SK-N-SH (cell line): ENCODE data around the gene MYH3.

Experiments used
- CHD2 ChIP-seq: fragments of 150-350 bp; IDR thresholded peaks from 2 replicates; pipeline ENCODE4 v1.6.1; 2018; ENCODE audit warnings: low read length; ENCODE audit not compliant: partially characterized antibody
- EZH2phosphoT487 ChIP-seq: fragments of 200-600 bp; sonication (generic); IDR thresholded peaks from 2 replicates; pipeline ENCODE4 v1.6.1; 2017; ENCODE audit warnings: low read depth, mixed run types, mild to moderate bottlenecking, antibody characterized with exemption, moderate library complexity, borderline replicate concordance
- NFIC ChIP-seq: IDR thresholded peaks from 2 replicates; pipeline ENCODE4 v1.4.0; 2012; ENCODE audit warnings: borderline replicate concordance
- POLR2AphosphoS5 ChIP-seq: IDR thresholded peaks from 2 replicates; pipeline ENCODE4 v1.6.1; 2012; ENCODE audit warnings: low read depth, low read length
- RCOR1 ChIP-seq: fragments of 150-350 bp; IDR thresholded peaks from 2 replicates; pipeline ENCODE4 v1.6.1; 2017; ENCODE audit warnings: antibody characterized with exemption, low read length
- REST ChIP-seq: IDR thresholded peaks from 2 replicates; pipeline ENCODE4 v1.6.1; 2012; ENCODE audit warnings: mild to moderate bottlenecking, low read depth, low read length, moderate library complexity
- RFX5 ChIP-seq: IDR thresholded peaks from 2 replicates; pipeline ENCODE4 v1.6.1; 2012; ENCODE audit warnings: mild to moderate bottlenecking, improper control_type of control experiment, low read length
- YY1 ChIP-seq: IDR thresholded peaks from 2 replicates; pipeline ENCODE4 v1.4.0; 2012; ENCODE audit warnings: low read depth, mild to moderate bottlenecking
- ZBTB33 ChIP-seq: IDR thresholded peaks from 2 replicates; pipeline ENCODE4 v1.4.0; 2012; ENCODE audit warnings: low read depth, borderline replicate concordance
- TF ChIP-seq, protein P1 (sequence below): fragments of 200-600 bp; sonication (generic); IDR thresholded peaks from 2 replicates; pipeline ENCODE4 v1.6.1; 2017; ENCODE audit warnings: antibody characterized with exemption, mild to moderate bottlenecking, moderate library complexity

GRCh38 chr17:10620823-10621222 is 36.3 kb downstream of the MYH3 start:
- TF ChIP-seq, protein P1, sequence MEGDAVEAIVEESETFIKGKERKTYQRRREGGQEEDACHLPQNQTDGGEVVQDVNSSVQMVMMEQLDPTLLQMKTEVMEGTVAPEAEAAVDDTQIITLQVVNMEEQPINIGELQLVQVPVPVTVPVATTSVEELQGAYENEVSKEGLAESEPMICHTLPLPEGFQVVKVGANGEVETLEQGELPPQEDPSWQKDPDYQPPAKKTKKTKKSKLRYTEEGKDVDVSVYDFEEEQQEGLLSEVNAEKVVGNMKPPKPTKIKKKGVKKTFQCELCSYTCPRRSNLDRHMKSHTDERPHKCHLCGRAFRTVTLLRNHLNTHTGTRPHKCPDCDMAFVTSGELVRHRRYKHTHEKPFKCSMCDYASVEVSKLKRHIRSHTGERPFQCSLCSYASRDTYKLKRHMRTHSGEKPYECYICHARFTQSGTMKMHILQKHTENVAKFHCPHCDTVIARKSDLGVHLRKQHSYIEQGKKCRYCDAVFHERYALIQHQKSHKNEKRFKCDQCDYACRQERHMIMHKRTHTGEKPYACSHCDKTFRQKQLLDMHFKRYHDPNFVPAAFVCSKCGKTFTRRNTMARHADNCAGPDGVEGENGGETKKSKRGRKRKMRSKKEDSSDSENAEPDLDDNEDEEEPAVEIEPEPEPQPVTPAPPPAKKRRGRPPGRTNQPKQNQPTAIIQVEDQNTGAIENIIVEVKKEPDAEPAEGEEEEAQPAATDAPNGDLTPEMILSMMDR: no peak
- TF ChIP-seq NFIC: no peak
- TF ChIP-seq POLR2AphosphoS5: no peak
- TF ChIP-seq ZBTB33: no peak
- TF ChIP-seq CHD2: no peak
- no peak for TF ChIP-seq REST
- TF ChIP-seq YY1: no peak
- TF ChIP-seq EZH2phosphoT487: no peak
- TF ChIP-seq RFX5: no peak
- no peak for TF ChIP-seq RCOR1
